ENCODE results near the gene SELENOK. TPM values are rescaled to one million over a fixed set of nuclear protein-coding genes. Genes with fewer than 3 reads are reported as not detected.
A peak's percentile ranks its signal among the peaks of the same experiment; 100 is the strongest.
"Not testable (repeated sequence)": the region's sequence is repeated elsewhere in the genome, so short reads cannot be mapped to it uniquely, and the experiment has no call there.

The SELENOK gene
- 10 to 100 TPM; 37.0 to 55.9 TPM for total RNA-seq

- Mint-ChIP-seq H3K36me3 (ENCODE audit: low read depth) (peaks cover 44% of the 10 kb centered on the region), H3K9me3 (peaks cover 10% of the 10 kb centered on the region), H3K4me1 (peaks cover 29% of the 10 kb centered on the region), H3K4me3 (peak within 1 kb of the TSS; percentile 96), H3K27me3 (peaks cover 7% of the 10 kb centered on the region), H3K27ac (peak within 1 kb of the TSS; percentile 95)
- ATAC-seq (replicated peaks): peak; percentile 97
These were observed at the start of gene SELENOK for GRCh38 chr3:53891497-53892285. SELENOK (minus strand) TSS chr3:53891859.

- no peaks in the 10 kb centered on the region for H3K36me3 Mint-ChIP-seq (ENCODE audit: low read depth)
- no peak overlapping the region for H3K4me3 Mint-ChIP-seq
- H3K27me3 Mint-ChIP-seq: peaks cover 30% of the 10 kb centered on the region
- H3K9me3 Mint-ChIP-seq: peaks cover 4% of the 10 kb centered on the region
- H3K4me1 Mint-ChIP-seq: no peaks in the 10 kb centered on the region
- no peak for ATAC-seq (replicated peaks)
- H3K27ac Mint-ChIP-seq: no peak overlapping the region
These were observed 49.5 kb upstream of the SELENOK start for GRCh38 chr3:53941184-53941583.

- peaks cover 31% of the 10 kb centered on the region for H3K27me3 Mint-ChIP-seq
- no peak overlapping the region for H3K4me3 Mint-ChIP-seq
- no peaks in the 10 kb centered on the region for H3K36me3 Mint-ChIP-seq (ENCODE audit: low read depth)
- H3K27ac Mint-ChIP-seq: no peak overlapping the region
- no peak for ATAC-seq (replicated peaks)
- H3K4me1 Mint-ChIP-seq: no peaks in the 10 kb centered on the region
- H3K9me3 Mint-ChIP-seq: no peaks in the 10 kb centered on the region
These were observed 49.0 kb upstream of the SELENOK start for GRCh38 chr3:53940623-53941022.

GRCh38 chr3:53939813-53940212 is 48.2 kb upstream of the SELENOK start:
- no peak for ATAC-seq (replicated peaks)
- H3K9me3 Mint-ChIP-seq: peaks cover 3% of the 10 kb centered on the region
- no peaks in the 10 kb centered on the region for H3K4me1 Mint-ChIP-seq
- no peak overlapping the region for H3K4me3 Mint-ChIP-seq
- peaks cover 34% of the 10 kb centered on the region for H3K27me3 Mint-ChIP-seq
- H3K36me3 Mint-ChIP-seq (ENCODE audit: low read depth): no peaks in the 10 kb centered on the region
- no peak overlapping the region for H3K27ac Mint-ChIP-seq

GRCh38 chr3:53939086-53939582 is 47.5 kb upstream of the SELENOK start:
- Mint-ChIP-seq H3K36me3 (ENCODE audit: low read depth) (no peaks in the 10 kb centered on the region), H3K4me1 (no peaks in the 10 kb centered on the region), H3K27ac (no peak overlapping the region), H3K27me3 (peaks cover 34% of the 10 kb centered on the region), H3K4me3 (no peak overlapping the region), H3K9me3 (peaks cover 3% of the 10 kb centered on the region)
- no peak for ATAC-seq (replicated peaks)

GRCh38 chr3:53938645-53939044 is 47.0 kb upstream of the SELENOK start:
- Mint-ChIP-seq H3K4me3 (no peak overlapping the region), H3K9me3 (peaks cover 3% of the 10 kb centered on the region), H3K27ac (no peak overlapping the region), H3K27me3 (peaks cover 32% of the 10 kb centered on the region), H3K4me1 (no peaks in the 10 kb centered on the region), H3K36me3 (ENCODE audit: low read depth) (no peaks in the 10 kb centered on the region)
- ATAC-seq (replicated peaks): no peak

- peaks cover 3% of the 10 kb centered on the region for H3K9me3 Mint-ChIP-seq
- H3K4me3 Mint-ChIP-seq: no peak overlapping the region
- no peak overlapping the region for H3K27ac Mint-ChIP-seq
- peaks cover 33% of the 10 kb centered on the region for H3K27me3 Mint-ChIP-seq
- H3K4me1 Mint-ChIP-seq: no peaks in the 10 kb centered on the region
- no peak for ATAC-seq (replicated peaks)
- H3K36me3 Mint-ChIP-seq (ENCODE audit: low read depth): no peaks in the 10 kb centered on the region
These were observed 44.7 kb upstream of the SELENOK start for GRCh38 chr3:53936347-53936746.

GRCh38 chr3:53935283-53935901 is 43.7 kb upstream of the SELENOK start:
- no peak for ATAC-seq (replicated peaks)
- Mint-ChIP-seq H3K36me3 (ENCODE audit: low read depth) (no peaks in the 10 kb centered on the region), H3K27ac (no peak overlapping the region), H3K27me3 (peaks cover 27% of the 10 kb centered on the region), H3K4me1 (no peaks in the 10 kb centered on the region), H3K9me3 (peaks cover 3% of the 10 kb centered on the region), H3K4me3 (no peak overlapping the region)

GRCh38 chr3:53927208-53927872 is 35.7 kb upstream of the SELENOK start:
- H3K27me3 Mint-ChIP-seq; H3K27ac Mint-ChIP-seq; ATAC-seq (replicated peaks); H3K36me3 Mint-ChIP-seq (ENCODE audit: low read depth); H3K9me3 Mint-ChIP-seq; H3K4me1 Mint-ChIP-seq; H3K4me3 Mint-ChIP-seq: not testable (repeated sequence)

- H3K36me3 Mint-ChIP-seq (ENCODE audit: low read depth): no peaks in the 10 kb centered on the region
- H3K9me3 Mint-ChIP-seq: no peaks in the 10 kb centered on the region
These were observed 29.6 kb upstream of the SELENOK start for GRCh38 chr3:53921296-53921695.

GRCh38 chr3:53919741-53920140 is 28.1 kb upstream of the SELENOK start:
- H3K4me1 Mint-ChIP-seq: no peaks in the 10 kb centered on the region
- no peak overlapping the region for H3K4me3 Mint-ChIP-seq
- no peaks in the 10 kb centered on the region for H3K36me3 Mint-ChIP-seq (ENCODE audit: low read depth)
- H3K27ac Mint-ChIP-seq: no peak overlapping the region
- ATAC-seq (replicated peaks): no peak
- H3K27me3 Mint-ChIP-seq: peaks cover 31% of the 10 kb centered on the region
- no peaks in the 10 kb centered on the region for H3K9me3 Mint-ChIP-seq

More at GRCh38 chr3:53921296-53921695, 29.6 kb upstream of the SELENOK start:
- no peak for ATAC-seq (replicated peaks)
- peaks cover 27% of the 10 kb centered on the region for H3K27me3 Mint-ChIP-seq
- no peaks in the 10 kb centered on the region for H3K4me1 Mint-ChIP-seq
- no peak overlapping the region for H3K4me3 Mint-ChIP-seq
- no peak overlapping the region for H3K27ac Mint-ChIP-seq

GRCh38 chr3:53913401-53913800 is 21.7 kb upstream of the SELENOK start:
- no peak overlapping the region for H3K27ac Mint-ChIP-seq
- no peaks in the 10 kb centered on the region for H3K9me3 Mint-ChIP-seq
- H3K4me3 Mint-ChIP-seq: no peak overlapping the region

GRCh38 chr3:53902711-53903110 is 11.1 kb upstream of the SELENOK start:
- no peaks in the 10 kb centered on the region for H3K36me3 Mint-ChIP-seq (ENCODE audit: low read depth)
- no peak for ATAC-seq (replicated peaks)
- no peak overlapping the region for H3K4me3 Mint-ChIP-seq
- no peaks in the 10 kb centered on the region for H3K4me1 Mint-ChIP-seq
- H3K27me3 Mint-ChIP-seq: peaks cover 40% of the 10 kb centered on the region
- H3K9me3 Mint-ChIP-seq: no peaks in the 10 kb centered on the region
- no peak overlapping the region for H3K27ac Mint-ChIP-seq

More at GRCh38 chr3:53913401-53913800, 21.7 kb upstream of the SELENOK start:
- H3K27me3 Mint-ChIP-seq: peaks cover 48% of the 10 kb centered on the region
- no peaks in the 10 kb centered on the region for H3K4me1 Mint-ChIP-seq
- ATAC-seq (replicated peaks): no peak
- H3K36me3 Mint-ChIP-seq (ENCODE audit: low read depth): no peaks in the 10 kb centered on the region

- H3K36me3 Mint-ChIP-seq (ENCODE audit: low read depth): no peaks in the 10 kb centered on the region
- no peaks in the 10 kb centered on the region for H3K4me1 Mint-ChIP-seq
- H3K27ac Mint-ChIP-seq: no peak overlapping the region
- no peak overlapping the region for H3K4me3 Mint-ChIP-seq
- H3K9me3 Mint-ChIP-seq: no peaks in the 10 kb centered on the region
- ATAC-seq (replicated peaks): no peak
- H3K27me3 Mint-ChIP-seq: peaks cover 39% of the 10 kb centered on the region
These were observed 10.4 kb upstream of the SELENOK start for GRCh38 chr3:53902067-53902466.

Measured in activated T-helper 17 cell treated with anti-CD3 and anti-CD28 coated beads, Interleukin-2, amount 50 U/mL, for 72 hours (primary cell).